HepG2 (cell line): Measurements from ENCODE around the gene USP27X. TPM values are rescaled to one million over a fixed set of nuclear protein-coding genes. Genes with fewer than 3 reads are reported as not detected.

Source experiments
- EHMT2 ChIP-seq: fragments of 200-600 bp; sonication (generic); IDR thresholded peaks from 2 replicates; pipeline ENCODE4 v1.7.0; 2017; ENCODE audit warnings: antibody characterized with exemption, low read depth, low read length, borderline replicate concordance
- ESRRA ChIP-seq: sonication (generic); formaldehyde crosslinking; IDR thresholded peaks from 2 replicates; pipeline ENCODE4 v1.5.1; 2020; ENCODE audit warnings: mild to moderate bottlenecking, low read depth, missing genetic modification reagents
- FIP1L1 ChIP-seq: fragments of 200-400 bp; formaldehyde crosslinking; IDR thresholded peaks from 2 replicates; pipeline ENCODE4 v1.6.1; 2018; ENCODE audit warnings: low read depth, mild to moderate bottlenecking, low read length, moderate library complexity, borderline replicate concordance; ENCODE audit not compliant: insufficient read depth
- FOXA1 ChIP-seq, 2 experiments: fragments of 450-650 bp in 1 of 2; sonication (generic) in 1 of 2; formaldehyde crosslinking in 1 of 2; IDR thresholded peaks; 2 replicates each; pipeline versions ENCODE4 v1.4.0 to v1.6.1; 2016 to 2020; ENCODE audit warnings: missing genetic modification reagents in 1 of 2
- FOXA3 ChIP-seq: IDR thresholded peaks from 2 replicates; pipeline ENCODE4 v1.6.1; 2016; ENCODE audit warnings: missing genetic modification reagents, missing compliant biosample characterization
- HNRNPK ChIP-seq: fragments of 200-400 bp; formaldehyde crosslinking; IDR thresholded peaks from 2 replicates; pipeline ENCODE4 v1.6.1; 2018; ENCODE audit warnings: low read length, low read depth, moderate library complexity, mild to moderate bottlenecking; ENCODE audit not compliant: poor library complexity, severe bottlenecking
- HNRNPUL1 ChIP-seq: fragments of 200-400 bp; formaldehyde crosslinking; IDR thresholded peaks from 2 replicates; pipeline ENCODE4 v1.6.1; 2017; ENCODE audit warnings: low read depth, mild to moderate bottlenecking, low read length, moderate library complexity
- HOXA3 ChIP-seq: sonication (generic); formaldehyde crosslinking; IDR thresholded peaks from 2 replicates; pipeline ENCODE4 v1.5.0; 2020; ENCODE audit warnings: missing genetic modification reagents
- ISL2 ChIP-seq: sonication (generic); formaldehyde crosslinking; IDR thresholded peaks from 2 replicates; pipeline ENCODE4 v1.5.0; 2020; ENCODE audit warnings: missing genetic modification reagents
- KDM3A ChIP-seq: IDR thresholded peaks from 2 replicates; pipeline ENCODE4 v1.6.1; 2018; ENCODE audit warnings: low read depth, missing compliant biosample characterization
- NFE2 ChIP-seq: sonication (generic); formaldehyde crosslinking; IDR thresholded peaks from 2 replicates; pipeline ENCODE4 v1.4.0; 2020; ENCODE audit warnings: missing genetic modification reagents
- NRL ChIP-seq: sonication (generic); formaldehyde crosslinking; IDR thresholded peaks from 2 replicates; pipeline ENCODE4 v1.5.0; 2020; ENCODE audit warnings: missing genetic modification reagents, mild to moderate bottlenecking, moderate library complexity, borderline replicate concordance
- PRPF4 ChIP-seq: fragments of 200-400 bp; formaldehyde crosslinking; IDR thresholded peaks from 2 replicates; pipeline ENCODE4 v1.6.1; 2016; ENCODE audit warnings: low read length, low read depth; ENCODE audit not compliant: poor library complexity, severe bottlenecking
- RAD51 ChIP-seq: fragments of 450-650 bp; IDR thresholded peaks from 2 replicates; pipeline ENCODE4 v1.6.1; 2016; ENCODE audit warnings: borderline replicate concordance
- RFX5 ChIP-seq: IDR thresholded peaks from 2 replicates; pipeline ENCODE4 v1.6.1; 2011; ENCODE audit warnings: low read depth, low read length, improper control_type of control experiment
- SALL2 ChIP-seq: sonication (generic); formaldehyde crosslinking; IDR thresholded peaks from 2 replicates; pipeline ENCODE4 v1.8.1; 2023; ENCODE audit warnings: mild to moderate bottlenecking, missing genetic modification reagents, inconsistent platforms
- SIN3A ChIP-seq: IDR thresholded peaks from 2 replicates; pipeline ENCODE4 v1.6.1; 2011; ENCODE audit warnings: low read depth, mild to moderate bottlenecking, control low read depth, low read length, borderline replicate concordance
- SIX4 ChIP-seq: sonication (generic); formaldehyde crosslinking; IDR thresholded peaks from 2 replicates; pipeline ENCODE4 v1.4.0; 2020; ENCODE audit warnings: missing genetic modification reagents
- SP1 ChIP-seq, 2 experiments: fragments of 450-650 bp in 1 of 2; sonication (generic) in 1 of 2; formaldehyde crosslinking in 1 of 2; IDR thresholded peaks; 2 replicates each; pipeline versions ENCODE4 v1.4.0 to v1.6.1; 2016 to 2020; ENCODE audit warnings: missing genetic modification reagents in 1 of 2
- ZNF263 ChIP-seq: sonication (generic); formaldehyde crosslinking; IDR thresholded peaks from 2 replicates; pipeline ENCODE4 v1.4.0; 2020; ENCODE audit warnings: missing genetic modification reagents
- ZNF282 ChIP-seq: fragments of 450-650 bp; IDR thresholded peaks from 2 replicates; pipeline ENCODE4 v1.6.1; 2018; ENCODE audit not compliant: partially characterized antibody
- ZNF350 ChIP-seq: sonication (generic); formaldehyde crosslinking; IDR thresholded peaks from 2 replicates; pipeline ENCODE4 v1.4.0; 2020; ENCODE audit warnings: mild to moderate bottlenecking, low read depth, missing genetic modification reagents, borderline replicate concordance
- ZNF512 ChIP-seq: sonication (generic); formaldehyde crosslinking; IDR thresholded peaks from 2 replicates; pipeline ENCODE4 v1.4.0; 2020; ENCODE audit warnings: mild to moderate bottlenecking, missing genetic modification reagents
- ZNF569 ChIP-seq: sonication (generic); formaldehyde crosslinking; IDR thresholded peaks from 2 replicates; pipeline ENCODE4 v1.5.0; 2020; ENCODE audit warnings: mild to moderate bottlenecking, missing genetic modification reagents, moderate library complexity, borderline replicate concordance
- ZNF615 ChIP-seq: sonication (generic); formaldehyde crosslinking; IDR thresholded peaks from 2 replicates; pipeline ENCODE4 v1.5.0; 2020; ENCODE audit warnings: mild to moderate bottlenecking, missing genetic modification reagents, borderline replicate concordance
- ZNF678 ChIP-seq: sonication (generic); formaldehyde crosslinking; IDR thresholded peaks from 2 replicates; pipeline ENCODE4 v1.4.0; 2020; ENCODE audit warnings: mild to moderate bottlenecking, missing genetic modification reagents
- ZNF737 ChIP-seq: sonication (generic); formaldehyde crosslinking; IDR thresholded peaks from 2 replicates; pipeline ENCODE4 v1.5.0; 2020; ENCODE audit warnings: missing genetic modification reagents, mild to moderate bottlenecking, borderline replicate concordance
- polyA plus RNA-seq, 8 experiments: library from polyadenylated mRNA; depleted of rRNA in 3 of 8; stranded (reverse) in 7 of 8; unstranded in 1 of 8; fragments of >200 nt; fragmentation: Illumina TruSeq in 4 of 8; extraction: Trizol in 4 of 8; gene quantifications; 2 replicates each; pipeline versions ENCODE4 v1.2.1 to v1.2.3, GENCODE V29; 2011 to 2016; ENCODE audit warnings: low read depth in 4 of 8, missing spikeins in 1 of 8, mixed read lengths in 1 of 8; ENCODE audit not compliant: insufficient read depth in 1 of 8
- total RNA-seq, 5 experiments: library from RNA; depleted of rRNA; stranded (reverse); fragments of >200 nt; fragmentation: Illumina TruSeq; extraction: Trizol; gene quantifications; 2 replicates each; pipeline ENCODE4 v1.2.3, GENCODE V29; 2016; ENCODE audit warnings: low read depth in 1 of 5

The USP27X gene
- total and polyA plus RNA-seq, 2 of the 13 experiments (the other 11 are each of a cell fraction or from before 2014, with no cell fraction given) = 7.2 to 9.7 TPM

DNA sequence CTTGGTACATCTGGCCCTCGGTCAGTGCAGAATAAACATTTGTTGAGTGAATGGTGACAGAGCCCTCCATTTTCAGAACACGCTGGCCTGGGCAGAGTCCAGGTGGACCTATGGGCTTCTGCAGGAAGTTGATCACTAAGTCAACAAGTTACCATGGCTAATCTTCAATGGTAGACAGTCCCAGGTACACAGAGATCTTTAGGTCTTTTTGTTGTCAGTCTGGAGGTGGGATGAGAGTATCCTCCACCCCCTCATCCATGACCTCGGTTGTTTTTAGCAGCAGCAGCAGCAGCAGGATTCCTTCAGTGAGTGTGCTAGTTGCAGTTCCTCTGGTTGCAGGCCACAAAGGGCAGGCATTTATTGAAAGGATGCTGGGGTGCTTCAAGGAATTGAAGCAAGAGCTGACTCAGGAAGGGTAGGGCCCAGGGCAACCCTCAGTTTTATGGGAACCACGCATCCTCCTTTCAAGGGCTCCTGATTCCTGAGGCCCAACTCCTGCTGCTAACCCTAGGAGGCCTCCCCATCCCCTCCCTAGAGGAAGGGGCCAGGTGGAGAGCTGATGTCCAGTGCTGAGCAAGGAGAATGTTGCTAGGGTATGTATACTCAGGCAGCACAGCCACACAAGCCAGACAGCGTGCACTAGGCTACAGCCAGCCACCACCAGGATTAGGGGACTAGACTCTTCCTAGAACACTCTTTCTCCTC, 1.7 kb upstream of the USP27X start (continued):
- TF ChIP-seq ZNF282 (no peak), SP1 (IDR thresholded peaks at IDR 0.05) (no peak), SP1 (CRISPR knock-in tag; IDR thresholded peaks at IDR 0.05) (no peak), HNRNPUL1 (no peak), PRPF4 (no peak), NRL (no peak), SIX4 (CRISPR knock-in tag) (no peak), FOXA3 (peak; percentile 93), ISL2 (peak; percentile 86), ZNF615 (CRISPR knock-in tag) (no peak), HOXA3 (CRISPR knock-in tag) (peak; percentile 71; the same call in 1 of the 2 replicates), FOXA1 (IDR thresholded peaks at IDR 0.05) (peak; percentile 79), FOXA1 (CRISPR knock-in tag; IDR thresholded peaks at IDR 0.05) (peak; percentile 96), EHMT2 (peak; percentile 29; the same call in 1 of the 2 replicates), ZNF569 (CRISPR knock-in tag) (no peak), ESRRA (CRISPR knock-in tag) (no peak; the same call in 1 of the 2 replicates), ZNF512 (CRISPR knock-in tag) (no peak), NFE2 (CRISPR knock-in tag) (no peak), ZNF678 (no peak), SIN3A (no peak), KDM3A (CRISPR knock-in tag) (no peak), ZNF737 (no peak), SALL2 (no peak), HNRNPK (no peak), ZNF350 (CRISPR knock-in tag) (peak; percentile 73; the same call in 1 of the 2 replicates), RAD51 (no peak), RFX5 (no peak), ZNF263 (CRISPR knock-in tag) (no peak; the same call in 1 of the 2 replicates), FIP1L1 (no peak)
